ENCODE results near the gene CTBP1.

DNA sequence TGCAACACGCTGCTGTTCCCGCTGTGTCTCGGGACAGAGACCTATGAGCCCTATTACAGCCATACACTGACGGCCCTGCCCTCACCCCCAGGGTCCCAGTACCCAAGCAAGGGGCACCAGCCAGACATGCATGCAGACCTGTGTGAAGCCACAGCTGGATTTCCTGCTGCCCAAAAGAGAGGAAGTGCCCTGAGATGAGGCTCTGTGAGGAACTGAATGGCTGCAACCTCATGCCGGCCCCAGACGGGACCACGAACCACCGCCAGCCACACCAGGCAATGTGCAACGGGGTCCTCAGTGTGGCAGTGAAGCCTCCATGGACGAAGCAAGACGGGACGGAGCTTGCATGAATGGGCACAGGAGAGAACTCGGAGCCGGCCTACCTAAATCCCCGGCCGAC, 21.1 kb downstream of the CTBP1 start:
- no peak for TF ChIP-seq CTCF (IDR thresholded peaks at IDR 0.05)
- TF ChIP-seq POLR2A (IDR thresholded peaks at IDR 0.05) = no peak

Data from breast epithelium (tissue), 3 donors.